GM23338 (cell line): ENCODE measurements around the gene ALDH2. TPM values are rescaled to one million over a fixed set of nuclear protein-coding genes. Genes with fewer than 3 reads are reported as not detected.
A peak's percentile ranks its signal among the peaks of the same experiment; 100 is the strongest.

Source experiments
- ATAC-seq: fragments of 200-7000 bp; cut with Tn5 transposase; 3 replicates; pipeline ENCODE4 v1.9.1; 2020
- DNase-seq: peaks from one replicate; pipeline ENCODE4 v3.0.0-alpha.2; 2015; ENCODE audit warnings: low spot score
- H2AFZ ChIP-seq: fragments of 200-600 bp; sonication (generic); 2 replicates; pipeline ENCODE4 v1.8.0; 2016; ENCODE audit warnings: antibody characterized with exemption, mild to moderate bottlenecking, moderate library complexity
- H3F3A ChIP-seq: fragments of 200-600 bp; sonication (generic); replicated peaks from 2 replicates; pipeline ENCODE4 v1.8.0; 2017; ENCODE audit warnings: antibody characterized with exemption, mixed run types, low read depth
- H3K27ac ChIP-seq: fragments of 200-600 bp; sonication (generic); 2 replicates; pipeline ENCODE4 v1.6.1; 2016; ENCODE audit warnings: low read depth
- H3K27me3 ChIP-seq: fragments of 200-600 bp; sonication (generic); 2 replicates; pipeline ENCODE4 v1.8.0; 2016; ENCODE audit warnings: mild to moderate bottlenecking, mixed run types, moderate library complexity; ENCODE audit not compliant: insufficient read depth
- H3K36me3 ChIP-seq: fragments of 200-600 bp; sonication (generic); 2 replicates; pipeline ENCODE4 v1.8.0; 2016; ENCODE audit warnings: mild to moderate bottlenecking; ENCODE audit not compliant: insufficient read depth
- H3K4me1 ChIP-seq: fragments of 200-600 bp; sonication (generic); 2 replicates; pipeline ENCODE4 v1.8.0; 2016; ENCODE audit warnings: mild to moderate bottlenecking, moderate library complexity; ENCODE audit not compliant: insufficient read depth
- H3K4me2 ChIP-seq: fragments of 200-600 bp; sonication (generic); 2 replicates; pipeline ENCODE4 v1.7.1; 2017; ENCODE audit warnings: mixed run types
- H3K4me3 ChIP-seq: fragments of 200-600 bp; sonication (generic); 2 replicates; pipeline ENCODE4 v1.6.1; 2016; ENCODE audit warnings: mixed run types
- H3K79me2 ChIP-seq: fragments of 200-600 bp; sonication (generic); replicated peaks from 2 replicates; pipeline ENCODE4 v1.8.0; 2017; ENCODE audit warnings: mild to moderate bottlenecking; ENCODE audit not compliant: insufficient read depth
- H3K9me2 ChIP-seq: fragments of 200-600 bp; sonication (generic); 2 replicates; pipeline ENCODE4 v1.8.0; 2017; ENCODE audit not compliant: insufficient read depth
- H4K20me1 ChIP-seq: fragments of 200-600 bp; sonication (generic); replicated peaks from 2 replicates; pipeline ENCODE4 v1.8.0; 2017; ENCODE audit warnings: mild to moderate bottlenecking; ENCODE audit not compliant: insufficient read depth
- H3K27ac Mint-ChIP-seq: 2 replicates; pipeline ENCODE4 v1.8.0; 2020; ENCODE audit warnings: inconsistent platforms, mild to moderate bottlenecking, moderate library complexity, mixed read lengths
- H3K27me3 Mint-ChIP-seq: 3 replicates; pipeline ENCODE4 v1.8.0; 2022; ENCODE audit warnings: low read depth, mild to moderate bottlenecking, moderate library complexity, mixed read lengths, inconsistent platforms; ENCODE audit not compliant: insufficient read depth, poor library complexity
- H3K36me3 Mint-ChIP-seq: 3 replicates; pipeline ENCODE4 v1.8.0; 2021; ENCODE audit warnings: low read depth, mild to moderate bottlenecking, inconsistent platforms, moderate library complexity, mixed read lengths
- H3K4me1 Mint-ChIP-seq: 3 replicates; pipeline ENCODE4 v1.8.0; 2020; ENCODE audit warnings: mild to moderate bottlenecking, inconsistent platforms, mixed read lengths
- H3K4me3 Mint-ChIP-seq: 3 replicates; pipeline ENCODE4 v1.8.0; 2021; ENCODE audit warnings: moderate library complexity, mild to moderate bottlenecking, inconsistent platforms, mixed read lengths
- H3K9me3 Mint-ChIP-seq: 3 replicates; pipeline ENCODE4 v1.8.0; 2020; ENCODE audit warnings: moderate library complexity, mild to moderate bottlenecking, inconsistent platforms, mixed read lengths
- CREB1 ChIP-seq: fragments of 250-450 bp; sonication (Bioruptor Pico); IDR thresholded peaks from 2 replicates; pipeline ENCODE4 v1.5.0; 2020; ENCODE audit warnings: low read depth, mild to moderate bottlenecking, moderate library complexity
- EZH2phosphoT487 ChIP-seq: fragments of 200-600 bp; sonication (generic); IDR thresholded peaks from one replicate; pipeline ENCODE4 v1.8.1; 2018; ENCODE audit warnings: antibody characterized with exemption; ENCODE audit not compliant: unreplicated experiment
- REST ChIP-seq: IDR thresholded peaks from one replicate; pipeline ENCODE4 v1.6.1; 2018; ENCODE audit warnings: antibody characterized with exemption; ENCODE audit not compliant: unreplicated experiment
- ZNF462 ChIP-seq: fragments of 250-450 bp; sonication (Bioruptor Pico); IDR thresholded peaks from 2 replicates; pipeline ENCODE4 v1.5.0; 2020; ENCODE audit warnings: mild to moderate bottlenecking, moderate library complexity
- polyA plus RNA-seq: library from polyadenylated mRNA; unstranded; fragments of >200 nt; fragmentation: Nextera tagmentation; extraction: Ambion mirVana; gene quantifications from 2 replicates; pipeline ENCODE4 v1.2.1, GENCODE V29; 2016
- total RNA-seq: library from RNA; depleted of rRNA; stranded (reverse); fragments of >200 nt; shearing (Covaris generic); gene quantifications from 2 replicates; pipeline ENCODE4 v1.2.3, GENCODE V29; 2014

The ALDH2 gene
- total and polyA plus RNA-seq, 2 experiments from 2014 or later = 14.9 to 50.5 TPM

- H2AFZ ChIP-seq = no peak overlapping the region
- H3K27me3 ChIP-seq = no peaks in the 10 kb centered on the region
- TF ChIP-seq CREB1 = no peak
- no peak for TF ChIP-seq REST
- TF ChIP-seq ZNF462 (CRISPR knock-in tag) = no peak
- no peak for TF ChIP-seq EZH2phosphoT487
- H3K4me1 Mint-ChIP-seq = peaks cover 25% of the 10 kb centered on the region
- H3K9me3 Mint-ChIP-seq = no peaks in the 10 kb centered on the region
- 0 out of 2 replicates have a peak, but pooled peaks cover 3% of the 10 kb centered on the region for H3F3A ChIP-seq
- H3K9me2 ChIP-seq = no peaks in the 10 kb centered on the region
- no peaks in the 10 kb centered on the region for H3K36me3 ChIP-seq
- peaks cover 15% of the 10 kb centered on the region for H3K27me3 Mint-ChIP-seq
- H3K4me3 Mint-ChIP-seq = no peak overlapping the region
- H3K4me2 ChIP-seq = no peak overlapping the region
- DNase-seq (peak; percentile 57), ATAC-seq (peak; percentile 40)
- H3K79me2 ChIP-seq = no peaks in the 10 kb centered on the region
- peaks cover 12% of the 10 kb centered on the region; the same call in 1 of the 2 replicates for H3K4me1 ChIP-seq
- H4K20me1 ChIP-seq = no peaks in the 10 kb centered on the region
- no peaks in the 10 kb centered on the region for H3K36me3 Mint-ChIP-seq
- H3K27ac ChIP-seq = no peak overlapping the region; the same call in 1 of the 2 replicates
- H3K4me3 ChIP-seq = no peak overlapping the region
- H3K27ac Mint-ChIP-seq = peak overlapping the region; percentile 79; the same call in 1 of the 2 replicates
Observed at GRCh38 chr12:111758120-111758561, 8.6 kb upstream of the ALDH2 start.
